ENCODE data around the gene MOG.
"Not testable (repeated sequence)": the region's sequence is repeated elsewhere in the genome, so short reads cannot be mapped to it uniquely, and the experiment has no call there.

The MOG gene

DNA sequence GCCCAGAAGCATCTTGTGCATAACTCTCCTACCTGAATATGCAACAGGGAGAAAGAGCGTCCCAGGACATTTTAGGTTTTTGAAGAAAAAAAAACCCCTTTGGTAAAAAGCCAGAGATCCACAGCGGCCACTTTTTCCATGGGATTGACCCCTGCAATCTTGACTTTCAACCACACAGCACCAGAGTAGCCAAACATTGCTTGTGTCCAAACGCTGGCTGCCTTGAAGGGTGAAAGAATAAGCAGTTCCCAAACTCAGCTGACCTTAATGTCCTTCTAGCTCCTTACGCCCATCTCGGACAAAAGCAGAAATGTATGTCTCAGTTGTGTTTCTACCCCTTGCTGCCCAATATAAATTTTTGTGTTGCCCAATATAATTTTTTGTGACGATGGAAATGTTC is 1.2 kb upstream of the MOG start:
- Histone ChIP-seq H3K9me3 (no peaks in the 10 kb centered on the region), H3K27ac (no peak overlapping the region), H3K4me1 (peaks cover 4% of the 10 kb centered on the region; the same call in 1 of the 2 replicates), H3K9ac (no peak overlapping the region), H3K27me3 (no peaks in the 10 kb centered on the region), H4K20me1 (no peaks in the 10 kb centered on the region), H3K4me2 (no peak overlapping the region), H3K4me3 (no peak overlapping the region), H3K36me3 (no peaks in the 10 kb centered on the region)
- no peak for TF ChIP-seq Cebpa-rat (IDR thresholded peaks at IDR 0.05)

DNA sequence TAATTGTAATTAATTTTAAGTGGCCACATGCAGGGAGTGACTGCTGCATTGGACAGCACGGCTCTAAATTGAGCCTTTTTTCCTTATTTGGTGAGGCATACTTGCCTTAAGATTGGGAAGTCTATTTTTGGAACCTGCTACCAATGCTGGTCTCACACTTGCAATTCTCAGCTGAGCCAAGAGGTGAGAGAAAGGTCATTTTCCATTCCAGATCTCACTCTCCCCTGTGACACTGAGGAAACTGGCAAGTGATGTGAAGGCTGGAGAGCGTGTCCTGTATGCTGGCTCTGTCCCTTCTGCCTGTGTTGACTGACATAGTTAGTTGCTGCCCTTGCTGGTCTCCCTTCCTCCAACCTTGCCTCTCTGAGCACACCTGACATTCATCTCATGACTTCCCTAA is 735 bp upstream of the MOG start:
- Histone ChIP-seq H3K4me3 (no peak overlapping the region), H4K20me1 (no peaks in the 10 kb centered on the region), H3K4me2 (no peak overlapping the region), H3K27me3 (no peaks in the 10 kb centered on the region), H3K27ac (no peak overlapping the region), H3K9me3 (no peaks in the 10 kb centered on the region), H3K36me3 (no peaks in the 10 kb centered on the region), H3K4me1 (peaks cover 4% of the 10 kb centered on the region; the same call in 1 of the 2 replicates), H3K9ac (no peak overlapping the region)
- no peak for TF ChIP-seq Cebpa-rat (IDR thresholded peaks at IDR 0.05)

DNA sequence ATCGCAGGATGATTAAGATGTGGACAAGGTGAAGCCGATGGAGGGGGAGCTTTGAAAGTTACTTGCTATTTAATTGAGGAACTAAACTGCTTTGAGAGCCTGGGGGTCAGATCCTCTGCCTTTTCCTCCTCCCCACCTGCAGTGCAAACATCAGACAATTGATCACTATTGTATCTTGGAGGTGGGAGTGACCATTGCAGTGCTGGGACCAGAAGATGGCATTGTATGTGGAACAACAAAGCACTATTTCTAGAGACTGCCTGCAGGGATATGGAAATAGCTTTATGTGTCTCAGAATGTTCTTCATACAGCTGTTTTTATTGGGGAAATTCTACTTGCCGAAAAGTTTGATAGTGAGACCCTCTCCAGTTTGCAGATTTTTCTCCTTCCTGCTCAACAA is 4.2 kb downstream of the MOG start:
- Histone ChIP-seq H3K27me3 (no peaks in the 10 kb centered on the region), H3K27ac (no peak overlapping the region), H4K20me1 (no peaks in the 10 kb centered on the region), H3K4me1 (peaks cover 3% of the 10 kb centered on the region; the same call in 1 of the 2 replicates), H3K9ac (no peak overlapping the region), H3K9me3 (no peaks in the 10 kb centered on the region), H3K4me2 (no peak overlapping the region), H3K36me3 (no peaks in the 10 kb centered on the region), H3K4me3 (no peak overlapping the region)
- no peak for TF ChIP-seq Cebpa-rat (IDR thresholded peaks at IDR 0.05)

DNA sequence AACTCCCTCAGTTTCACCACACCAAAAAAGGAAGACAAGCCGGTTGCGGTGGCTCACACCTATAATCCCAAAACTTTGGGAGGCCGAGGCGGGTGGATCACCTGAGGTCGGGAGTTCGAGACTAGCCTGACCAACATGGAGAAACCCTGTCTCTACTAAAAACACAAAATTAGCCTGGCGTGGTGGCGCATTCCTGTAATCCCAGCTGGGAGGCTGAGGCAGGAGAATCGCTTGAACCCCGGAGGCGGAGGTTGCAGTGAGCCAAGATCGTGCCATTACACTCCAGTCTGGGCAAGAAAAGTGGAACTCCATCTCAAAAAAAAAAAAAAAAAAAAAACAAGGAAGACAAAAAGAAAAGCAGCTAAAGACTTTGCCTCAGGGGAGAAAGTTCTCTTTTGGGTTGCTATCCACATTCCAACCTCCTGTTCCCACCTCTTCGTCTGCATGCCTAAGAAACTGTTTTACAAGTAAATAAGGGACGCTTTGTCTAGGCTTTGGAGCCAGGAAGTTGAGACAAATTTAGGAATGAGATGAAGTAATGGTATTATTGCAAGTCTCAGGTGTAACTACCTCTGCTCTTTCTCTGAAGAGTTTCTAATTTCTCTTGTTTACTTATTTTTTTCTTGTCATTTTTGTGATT is 4.7 kb downstream of the MOG start:
- not testable (repeated sequence) for H3K4me2 ChIP-seq, H3K4me3 ChIP-seq, H3K36me3 ChIP-seq, H3K9ac ChIP-seq, H4K20me1 ChIP-seq, H3K27ac ChIP-seq, H3K27me3 ChIP-seq, H3K4me1 ChIP-seq, H3K9me3 ChIP-seq

DNA sequence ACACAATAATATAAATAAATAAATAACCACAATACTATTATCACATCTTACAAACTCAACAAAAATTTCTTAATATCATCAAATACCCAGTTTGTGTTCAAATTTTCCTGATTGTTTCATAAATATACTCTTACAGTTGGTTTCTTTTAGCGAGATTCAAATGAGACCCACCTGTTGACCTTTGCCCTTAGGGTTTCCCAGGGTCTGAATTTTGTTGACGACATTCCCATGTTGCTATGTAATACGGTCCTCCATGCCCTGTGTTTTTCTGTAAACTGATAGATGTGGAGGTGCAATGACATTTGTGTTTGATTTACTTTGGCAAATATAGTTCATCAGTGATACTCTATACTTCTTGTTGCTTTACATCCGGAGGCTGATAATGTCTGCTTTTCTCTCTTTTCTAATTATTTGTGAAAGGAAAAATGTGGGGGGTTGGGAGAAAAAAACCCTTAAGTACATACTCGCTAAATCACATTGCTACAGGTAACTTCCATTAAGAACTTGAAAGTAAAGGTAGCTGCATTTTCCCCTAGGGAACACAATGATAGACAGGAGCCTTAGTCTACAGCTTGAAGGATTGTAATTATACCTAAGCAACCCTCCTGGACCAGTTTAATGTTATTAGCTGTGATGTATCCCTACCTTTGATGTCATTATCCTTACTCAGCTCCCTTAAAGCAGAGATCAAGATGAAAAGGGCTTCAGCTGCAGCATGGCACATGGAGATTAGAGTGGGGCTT is 6.6 kb downstream of the MOG start:
- Histone ChIP-seq H3K4me2 (no peak overlapping the region), H3K4me3 (no peak overlapping the region), H3K36me3 (no peaks in the 10 kb centered on the region), H3K4me1 (no peaks in the 10 kb centered on the region), H3K27me3 (no peaks in the 10 kb centered on the region), H4K20me1 (no peaks in the 10 kb centered on the region), H3K9me3 (no peaks in the 10 kb centered on the region), H3K9ac (no peak overlapping the region), H3K27ac (no peak overlapping the region)
- no peak for TF ChIP-seq Cebpa-rat (IDR thresholded peaks at IDR 0.05)

DNA sequence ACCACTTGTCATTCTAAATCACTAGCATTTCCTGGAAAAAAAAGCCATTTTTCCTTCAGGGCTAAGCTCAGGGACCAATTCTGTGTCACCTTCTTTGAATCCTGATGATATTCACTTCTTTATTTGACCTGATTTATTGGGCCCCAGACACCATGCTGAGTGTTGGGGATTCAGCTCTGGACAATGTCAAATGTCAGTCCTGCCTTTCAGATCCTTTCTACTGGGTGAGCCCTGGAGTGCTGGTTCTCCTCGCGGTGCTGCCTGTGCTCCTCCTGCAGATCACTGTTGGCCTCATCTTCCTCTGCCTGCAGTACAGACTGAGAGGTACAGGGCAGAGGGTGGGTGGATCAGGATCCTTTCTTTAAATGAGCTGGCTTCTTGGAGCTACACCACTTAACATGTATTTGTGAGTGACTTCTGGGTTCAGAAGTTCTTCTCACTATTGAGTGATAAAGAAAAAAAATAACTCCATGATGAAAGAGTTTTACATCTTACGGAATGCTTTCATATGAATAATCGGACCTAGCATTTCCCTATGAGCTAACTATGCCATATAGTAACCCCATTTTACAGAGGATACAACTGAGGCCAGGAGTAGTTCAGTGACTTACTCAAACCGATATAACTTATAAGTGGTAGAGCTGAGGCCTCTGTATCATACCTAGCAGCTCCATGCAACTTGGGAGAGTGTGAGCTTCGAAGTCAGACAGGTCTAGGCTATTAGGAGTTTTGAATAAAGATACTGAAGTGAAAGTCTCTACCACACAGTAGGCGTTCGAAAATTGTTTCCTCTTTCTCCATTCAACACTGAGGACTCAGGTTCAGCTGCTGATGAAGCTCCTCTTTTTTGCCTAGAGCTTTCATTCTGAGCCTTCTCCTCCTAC is 9.3 kb downstream of the MOG start:
- Histone ChIP-seq H3K27ac (no peak overlapping the region), H3K36me3 (no peaks in the 10 kb centered on the region), H3K4me1 (no peaks in the 10 kb centered on the region), H3K4me3 (no peak overlapping the region), H3K27me3 (no peaks in the 10 kb centered on the region), H3K9ac (no peak overlapping the region), H4K20me1 (no peaks in the 10 kb centered on the region), H3K4me2 (no peak overlapping the region), H3K9me3 (no peaks in the 10 kb centered on the region)
- TF ChIP-seq Cebpa-rat (IDR thresholded peaks at IDR 0.05): no peak

DNA sequence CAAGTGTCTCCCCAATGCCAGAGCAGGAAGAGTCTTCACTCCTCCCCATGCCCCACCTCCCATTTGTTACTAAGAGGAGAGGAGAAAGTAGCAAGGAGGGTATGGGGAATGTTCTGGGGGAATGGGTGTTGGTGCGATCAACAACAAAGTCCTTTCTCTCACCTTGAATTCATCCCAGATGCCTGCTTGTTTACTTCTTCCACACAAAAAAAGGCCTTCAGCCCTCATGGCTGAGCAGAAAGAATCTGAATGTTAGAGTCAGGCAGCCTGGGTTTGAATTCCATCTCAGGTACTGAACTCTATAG is 9.9 kb downstream of the MOG start:
- H3K9ac ChIP-seq: no peak overlapping the region
- H4K20me1 ChIP-seq: no peaks in the 10 kb centered on the region
- no peak overlapping the region for H3K4me2 ChIP-seq
- no peaks in the 10 kb centered on the region for H3K27me3 ChIP-seq
- no peak overlapping the region for H3K4me3 ChIP-seq
- H3K4me1 ChIP-seq: no peaks in the 10 kb centered on the region
- no peak overlapping the region for H3K27ac ChIP-seq
- no peak for TF ChIP-seq Cebpa-rat (IDR thresholded peaks at IDR 0.05)
- no peaks in the 10 kb centered on the region for H3K9me3 ChIP-seq
- no peaks in the 10 kb centered on the region for H3K36me3 ChIP-seq

DNA sequence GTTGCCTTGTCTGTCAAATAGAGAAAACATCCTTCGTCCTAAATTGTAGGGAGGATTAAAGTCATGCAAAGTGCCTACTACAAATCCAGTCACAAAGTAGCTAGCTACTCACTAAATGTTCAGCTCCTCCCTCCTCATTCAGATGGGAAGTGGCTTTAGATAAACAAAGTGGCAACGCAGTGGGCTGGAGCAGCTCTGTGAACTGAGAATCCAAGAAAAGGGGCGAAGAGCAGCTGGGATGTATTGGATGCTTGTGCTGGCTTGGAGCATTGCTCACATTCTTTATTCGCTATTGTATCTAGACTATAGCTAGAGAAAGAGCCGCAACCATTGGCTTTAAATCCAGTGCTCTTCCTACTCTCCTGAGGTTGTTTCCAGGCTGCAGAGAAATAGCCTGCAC is 10.3 kb downstream of the MOG start:
- Histone ChIP-seq H3K4me2 (no peak overlapping the region), H3K4me3 (no peak overlapping the region)

DNA sequence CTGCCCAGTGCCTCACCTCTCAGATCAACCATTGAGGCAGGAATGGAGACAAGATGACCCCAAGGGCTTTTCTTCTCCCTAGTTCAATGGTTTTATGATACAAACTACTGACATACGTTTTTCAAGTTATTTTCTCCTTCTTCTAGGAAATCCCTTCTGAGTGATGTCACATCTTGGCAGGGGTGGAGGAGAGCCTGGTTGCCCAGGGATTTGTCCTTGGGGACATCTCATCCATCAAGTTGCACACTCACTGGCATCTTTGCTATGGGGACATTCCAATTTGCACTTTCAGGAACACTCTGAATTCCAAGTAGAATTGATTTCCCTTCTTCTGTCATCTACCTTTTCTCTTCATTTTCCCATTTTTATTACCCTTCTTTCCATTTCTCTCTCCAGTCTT is 14.1 kb downstream of the MOG start:
- Histone ChIP-seq H3K9me3 (no peaks in the 10 kb centered on the region), H3K27ac (no peak overlapping the region), H3K4me1 (no peaks in the 10 kb centered on the region), H3K9ac (no peak overlapping the region), H3K36me3 (no peaks in the 10 kb centered on the region), H3K4me2 (no peak overlapping the region), H4K20me1 (no peaks in the 10 kb centered on the region), H3K4me3 (no peak overlapping the region), H3K27me3 (no peaks in the 10 kb centered on the region)
- no peak for TF ChIP-seq Cebpa-rat (IDR thresholded peaks at IDR 0.05)

More for the DNA sequence above, 10.3 kb downstream of the MOG start:
- Histone ChIP-seq H3K27ac (no peak overlapping the region), H3K4me1 (no peaks in the 10 kb centered on the region), H4K20me1 (no peaks in the 10 kb centered on the region), H3K9me3 (no peaks in the 10 kb centered on the region), H3K27me3 (no peaks in the 10 kb centered on the region), H3K36me3 (no peaks in the 10 kb centered on the region), H3K9ac (no peak overlapping the region)
- no peak for TF ChIP-seq Cebpa-rat (IDR thresholded peaks at IDR 0.05)

DNA sequence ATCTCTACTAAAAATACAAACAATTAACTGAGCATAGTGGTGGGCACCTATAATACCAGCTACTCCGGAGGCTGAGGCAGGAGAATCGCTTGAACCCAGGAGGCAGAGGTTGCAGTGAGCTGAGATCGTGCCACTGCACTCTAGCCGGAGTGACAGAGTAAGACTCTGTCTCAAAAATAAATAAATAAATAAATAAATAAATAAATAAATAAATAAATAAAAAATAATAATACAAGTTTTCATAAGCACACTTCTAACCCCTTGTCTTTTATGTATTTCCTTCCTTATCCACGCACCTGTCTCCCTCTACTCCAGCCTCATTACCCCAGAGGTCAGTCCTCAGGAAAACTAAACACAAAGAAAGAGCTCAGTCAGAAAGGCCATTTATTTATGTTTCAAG is 15.2 kb downstream of the MOG start:
- H3K9me3 ChIP-seq, H3K4me3 ChIP-seq, H4K20me1 ChIP-seq, H3K27me3 ChIP-seq, H3K27ac ChIP-seq, H3K36me3 ChIP-seq, H3K9ac ChIP-seq, H3K4me1 ChIP-seq, H3K4me2 ChIP-seq: not testable (repeated sequence)

Measured in BLaER1 (cell line).